Caco-2 (cell line): ENCODE results near the gene PPP1R3G. TPM values are rescaled to one million over a fixed set of nuclear protein-coding genes. Genes with fewer than 3 reads are reported as not detected.
A peak's percentile ranks its signal among the peaks of the same experiment; 100 is the strongest.
"Not testable (repeated sequence)": the region's sequence is repeated elsewhere in the genome, so short reads cannot be mapped to it uniquely, and the experiment has no call there.

Experiments used
- BruUV-seq: library from RNA; stranded (reverse); fragments of 400-500 nt; replicated peaks from 2 replicates; lab custom pipeline; 2021; lab: Mats Ljungman, UMichigan
- CTCF ChIA-PET: fragments of 300-600 bp; sonication (Branson Sonifier 250); formaldehyde crosslinking; loops from one replicate; lab custom pipeline; 2022; ENCODE audit warnings: antibody characterized with exemption; lab: Charles Lee
- POLR2A ChIA-PET: fragments of 300-600 bp; sonication (Branson Sonifier 250); formaldehyde crosslinking; loops from one replicate; lab custom pipeline; 2022; ENCODE audit warnings: antibody characterized with exemption; lab: Charles Lee
- DNase-seq, 2 experiments: peaks; one replicate each; pipeline versions ENCODE4 v3.0.0 to v3.0.0-alpha.2; 2020 to 2022
- H3K27me3 ChIP-seq: replicated peaks from 2 replicates; pipeline ENCODE4 v1.6.0; 2011; ENCODE audit warnings: low read length; ENCODE audit not compliant: control insufficient read depth, insufficient read depth
- H3K36me3 ChIP-seq: 2 replicates; pipeline ENCODE4 v1.5.1; 2011; ENCODE audit warnings: low read length; ENCODE audit not compliant: control insufficient read depth, insufficient read depth
- H3K4me1 ChIP-seq: fragments of 250-450 bp; sonication (Bioruptor Pico); 2 replicates; pipeline ENCODE4 v1.5.1; 2020; ENCODE audit warnings: mild to moderate bottlenecking
- H3K4me3 ChIP-seq: 2 replicates; pipeline ENCODE4 v1.5.1; 2011; ENCODE audit warnings: low read depth, mild to moderate bottlenecking, control low read depth, low read length
- H3K9me3 ChIP-seq: fragments of 250-450 bp; sonication (Bioruptor Pico); 2 replicates; pipeline ENCODE4 v1.5.1; 2020; ENCODE audit warnings: mild to moderate bottlenecking, moderate library complexity
- H3K27ac Mint-ChIP-seq: one replicate; pipeline ENCODE4 v1.8.0; 2022; ENCODE audit warnings: mixed read lengths; ENCODE audit not compliant: unreplicated experiment
- H3K27me3 Mint-ChIP-seq: one replicate; pipeline ENCODE4 v1.8.0; 2022; ENCODE audit warnings: mixed read lengths; ENCODE audit not compliant: insufficient read depth, unreplicated experiment
- H3K36me3 Mint-ChIP-seq: one replicate; pipeline ENCODE4 v1.8.0; 2022; ENCODE audit warnings: mild to moderate bottlenecking, mixed read lengths; ENCODE audit not compliant: insufficient read depth, unreplicated experiment
- H3K4me1 Mint-ChIP-seq: one replicate; pipeline ENCODE4 v1.8.0; 2022; ENCODE audit warnings: low read depth, mixed read lengths; ENCODE audit not compliant: unreplicated experiment
- H3K4me3 Mint-ChIP-seq: one replicate; pipeline ENCODE4 v1.8.0; 2022; ENCODE audit warnings: mild to moderate bottlenecking, moderate library complexity, mixed read lengths; ENCODE audit not compliant: unreplicated experiment
- H3K9me3 Mint-ChIP-seq: one replicate; pipeline ENCODE4 v1.8.0; 2022; ENCODE audit warnings: mixed read lengths; ENCODE audit not compliant: unreplicated experiment
- CTCF ChIP-seq, 2 experiments: fragments of 200-600 bp in 1 of 2; IDR thresholded peaks; 1 replicate in 1 of 2; 2 replicates in 1 of 2; pipeline versions ENCODE4 v1.5.1 to v1.8.0; 2011 to 2022; ENCODE audit warnings: antibody characterized with exemption in 1 of 2, control low read depth in 1 of 2, inconsistent platforms in 1 of 2, low read depth in 1 of 2, low read length in 1 of 2, mild to moderate bottlenecking in 1 of 2, moderate library complexity in 1 of 2; ENCODE audit not compliant: insufficient read depth in 1 of 2, severe bottlenecking in 1 of 2, unreplicated experiment in 1 of 2
- intact Hi-C: fragments of 100-400 bp; cut with micrococcal nuclease; formaldehyde crosslinking; loops from one replicate; pipeline ENCODE4 v1.10.0; 2022; ENCODE audit not compliant: unreplicated experiment
- total RNA-seq: library from RNA; stranded (reverse); gene quantifications from 2 replicates; pipeline ENCODE4 v1.2.3, GENCODE V29; 2022

The PPP1R3G gene
- total RNA-seq, 1 experiment from 2014 or later = 0.18 TPM

DNA sequence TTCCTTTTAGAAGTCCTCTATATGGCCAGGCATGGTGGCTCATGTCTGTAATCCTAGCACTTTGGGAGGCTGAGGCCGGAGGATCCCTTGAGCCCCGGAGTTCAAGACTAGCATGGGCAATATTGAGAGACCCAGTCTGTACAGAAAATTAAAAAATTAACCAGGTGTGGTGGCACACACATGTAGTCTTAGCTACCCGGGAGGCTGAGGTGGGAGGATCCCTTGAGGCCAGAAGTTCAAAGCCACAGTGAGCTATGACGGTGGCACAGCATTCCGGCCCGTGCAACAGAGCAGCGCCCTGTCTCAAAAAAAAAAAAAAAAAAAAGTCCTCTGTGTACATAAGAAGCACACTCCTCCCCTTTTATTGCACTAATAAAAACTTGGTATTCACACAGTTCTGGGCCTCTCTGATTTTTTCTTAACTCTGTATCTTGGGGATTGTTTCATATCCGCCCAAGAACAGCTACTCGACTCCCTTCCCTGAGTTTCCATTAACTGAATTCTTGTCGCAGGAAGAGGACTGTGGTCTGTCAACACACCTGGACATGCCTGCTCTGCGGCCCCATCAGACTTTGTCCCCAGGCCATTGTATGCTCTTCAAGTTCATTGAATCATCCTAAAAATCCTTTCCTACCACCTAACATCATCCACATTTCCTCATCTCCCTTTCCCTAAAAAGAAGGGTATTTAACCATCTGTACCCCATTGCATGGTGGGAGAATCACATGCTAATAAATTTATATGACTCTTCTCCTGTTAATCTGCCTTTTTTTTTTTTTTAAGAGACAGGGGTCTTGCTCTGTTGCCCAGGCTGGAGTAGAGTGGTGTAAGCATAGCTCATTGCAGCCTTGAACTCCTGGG is 25.9 kb upstream of the PPP1R3G start:
- no peak overlapping the region for H3K27ac Mint-ChIP-seq
- H3K4me3 Mint-ChIP-seq = no peak overlapping the region
- ChIA-PET CTCF (interaction anchor here (0.7 kb wide), 1 partner anchor 321 kb away, joined by 4 read pairs; no protein-coding TSS in a partner anchor), POLR2A (no interaction called here)
- BruUV-seq = no TSS peak
- TF ChIP-seq CTCF (IDR thresholded peaks at IDR 0.05; ENCODE audit: insufficient read depth in 1 of 2, low read depth in 1 of 2, low read length in 1 of 2, severe bottlenecking in 1 of 2, unreplicated experiment in 1 of 2) = no peak
- no peaks in the 10 kb centered on the region for H3K27me3 Mint-ChIP-seq
- Histone ChIP-seq H3K4me3 (no peak overlapping the region), H3K27me3 (no peaks in the 10 kb centered on the region), H3K9me3 (no peaks in the 10 kb centered on the region), H3K36me3 (no peaks in the 10 kb centered on the region; the same call in 1 of the 2 replicates), H3K4me1 (peaks cover 5% of the 10 kb centered on the region; the same call in 1 of the 2 replicates)
- H3K36me3 Mint-ChIP-seq = no peaks in the 10 kb centered on the region
- H3K9me3 Mint-ChIP-seq = no peaks in the 10 kb centered on the region
- peaks cover 7% of the 10 kb centered on the region for H3K4me1 Mint-ChIP-seq
- intact Hi-C loops = no loop called here
- DNase-seq = peak; percentile 36 to 47

DNA sequence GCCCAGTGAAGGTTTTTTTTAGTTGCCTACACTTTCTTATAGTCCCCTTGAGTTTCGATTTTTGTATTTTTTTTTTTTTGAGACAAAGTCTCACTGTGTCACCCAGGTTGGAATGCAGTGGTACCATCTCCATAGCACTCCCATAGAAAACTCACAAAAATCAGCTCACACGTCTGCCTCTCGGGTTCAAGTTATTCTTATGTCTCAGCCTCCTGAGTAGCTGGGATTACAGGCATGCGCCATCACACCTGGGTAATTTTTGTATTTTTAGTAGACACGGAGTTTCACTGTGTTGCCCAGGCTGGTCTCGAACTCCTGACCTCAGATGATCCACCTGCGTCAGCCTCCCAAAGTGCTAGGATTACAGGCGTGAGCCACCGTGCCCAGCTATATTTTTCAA is 24.7 kb upstream of the PPP1R3G start:
- H3K4me1 ChIP-seq, DNase-seq, H3K36me3 Mint-ChIP-seq, POLR2A ChIA-PET, H3K27me3 Mint-ChIP-seq, H3K36me3 ChIP-seq, H3K9me3 Mint-ChIP-seq, H3K4me3 ChIP-seq, H3K27ac Mint-ChIP-seq, intact Hi-C loops, H3K4me3 Mint-ChIP-seq, H3K4me1 Mint-ChIP-seq, H3K9me3 ChIP-seq, H3K27me3 ChIP-seq, BruUV-seq: not testable (repeated sequence)
- CTCF ChIA-PET = interaction anchor here (0.8 kb wide), 1 partner anchor 54 kb away, joined by 4 read pairs; no protein-coding TSS in a partner anchor

GRCh38 chr6:5061152-5061551 is 24.0 kb upstream of the PPP1R3G start:
- H3K4me1 Mint-ChIP-seq = peaks cover 7% of the 10 kb centered on the region
- no peak overlapping the region for H3K4me3 Mint-ChIP-seq
- no TSS peak for BruUV-seq
- intact Hi-C loops = no loop called here
- H3K36me3 ChIP-seq = no peaks in the 10 kb centered on the region; the same call in 1 of the 2 replicates
- no peaks in the 10 kb centered on the region for H3K9me3 ChIP-seq
- ChIA-PET CTCF (interaction anchor here (0.6 to 0.8 kb wide), 2 partner anchors 14 to 53 kb away, joined by 4 read pairs; no protein-coding TSS in a partner anchor), POLR2A (no interaction called here)
- no peak for DNase-seq
- H3K27ac Mint-ChIP-seq = no peak overlapping the region
- H3K4me3 ChIP-seq = no peak overlapping the region
- H3K4me1 ChIP-seq = peaks cover 5% of the 10 kb centered on the region; the same call in 1 of the 2 replicates
- H3K27me3 ChIP-seq = no peaks in the 10 kb centered on the region
- no peaks in the 10 kb centered on the region for H3K36me3 Mint-ChIP-seq
- no peaks in the 10 kb centered on the region for H3K27me3 Mint-ChIP-seq
- no peak for TF ChIP-seq CTCF (IDR thresholded peaks at IDR 0.05; ENCODE audit: insufficient read depth in 1 of 2, low read depth in 1 of 2, low read length in 1 of 2, severe bottlenecking in 1 of 2, unreplicated experiment in 1 of 2)
- H3K9me3 Mint-ChIP-seq = no peaks in the 10 kb centered on the region
